Astrocyte of the spinal cord (primary cell): Measurements from ENCODE around the gene WNT7B.
A peak's percentile ranks its signal among the peaks of the same experiment; 100 is the strongest.

Source experiments
- DNase-seq: peaks from one replicate; pipeline ENCODE4 v3.0.0; 2011; ENCODE audit warnings: low read depth, low spot score
- H3K4me3 ChIP-seq: 2 replicates; pipeline ENCODE4 v1.5.1; 2011; ENCODE audit warnings: low read depth, mild to moderate bottlenecking, low read length, moderate library complexity
- CTCF ChIP-seq: IDR thresholded peaks from 2 replicates; pipeline ENCODE4 v1.5.1; 2012; ENCODE audit warnings: low read depth, mild to moderate bottlenecking, low read length, inconsistent platforms
- in situ Hi-C: cut with HindIII; loops from 2 replicates; pipeline ENCODE4 v1.10.0; 2017; ENCODE audit warnings: low sequenced_read_pairs

WNT7B gene

DNA sequence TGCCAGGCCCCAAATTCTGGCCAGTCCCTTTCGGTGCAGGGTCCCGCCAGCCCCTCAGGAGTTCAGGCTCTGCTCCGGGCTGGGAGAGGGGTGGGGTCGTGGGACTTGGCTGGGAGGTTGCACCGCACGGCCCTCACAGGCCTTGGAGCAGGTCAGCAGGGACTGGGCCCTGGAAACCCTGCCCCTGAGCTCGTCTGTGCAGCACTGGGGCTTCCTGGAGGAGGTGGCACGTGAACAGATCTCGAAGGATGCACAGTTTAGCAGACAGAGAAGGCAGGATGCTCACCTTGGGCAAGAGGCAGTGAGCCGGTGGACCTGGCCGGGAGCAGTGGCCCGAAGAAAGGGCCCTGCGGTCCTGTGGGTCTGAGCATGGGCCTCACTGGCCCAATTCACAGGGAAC is 70.0 kb downstream of the WNT7B start:
- DNase-seq, result no peak

DNA sequence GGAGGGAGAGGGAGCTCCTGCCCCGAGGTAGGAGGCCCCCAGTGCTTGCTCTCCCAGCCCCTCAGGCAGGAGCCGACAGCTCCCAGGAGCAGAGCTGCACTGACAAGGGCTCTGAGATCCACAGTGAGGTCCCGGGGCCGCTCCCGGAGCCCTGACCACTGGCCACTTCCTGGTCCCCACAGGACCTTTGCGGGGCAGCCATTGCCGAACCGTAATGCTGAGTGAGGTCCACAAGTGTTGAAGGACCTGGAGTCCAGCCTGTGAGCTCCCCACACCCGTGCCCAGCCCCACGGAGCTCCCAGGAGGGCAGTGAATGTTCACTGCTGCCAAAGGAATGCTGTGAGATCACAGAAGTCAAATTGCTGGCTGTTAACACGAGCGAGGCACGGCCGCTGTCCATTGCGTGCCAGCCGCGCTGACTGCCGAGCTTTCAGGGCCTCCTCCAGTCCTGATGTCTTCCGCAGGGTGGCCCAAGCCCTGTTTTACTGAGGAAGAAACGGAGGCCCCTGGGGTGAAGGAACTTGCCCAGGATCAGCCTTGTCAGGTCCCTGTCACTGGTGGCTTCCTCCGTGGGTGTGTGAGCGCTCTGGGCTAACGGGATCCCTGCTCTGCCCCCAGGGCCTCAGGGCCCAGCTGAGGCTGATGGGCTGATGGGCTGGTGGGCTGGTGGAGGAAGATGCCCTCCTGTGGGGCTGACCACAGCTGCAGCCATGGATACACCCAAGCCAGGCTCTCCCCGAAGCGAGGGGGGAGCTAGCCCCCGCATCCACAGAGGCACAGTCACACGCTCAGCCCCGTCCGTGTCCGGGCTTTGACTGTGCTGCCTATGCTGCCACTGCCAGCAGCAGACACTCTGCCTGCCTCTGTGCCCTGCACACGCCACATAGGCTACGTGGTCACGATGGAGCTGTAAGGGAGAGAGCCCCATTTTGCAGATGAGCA is 70.8 kb downstream of the WNT7B start:
- DNase-seq, result peak; percentile 43
- in situ Hi-C loops, result no loop called here
- no peak for TF ChIP-seq CTCF
- no peak overlapping the region for H3K4me3 ChIP-seq

More for the DNA sequence above, 70.0 kb downstream of the WNT7B start:
- no peak for TF ChIP-seq CTCF
- no peak overlapping the region for H3K4me3 ChIP-seq
- in situ Hi-C loops, result no loop called here

DNA sequence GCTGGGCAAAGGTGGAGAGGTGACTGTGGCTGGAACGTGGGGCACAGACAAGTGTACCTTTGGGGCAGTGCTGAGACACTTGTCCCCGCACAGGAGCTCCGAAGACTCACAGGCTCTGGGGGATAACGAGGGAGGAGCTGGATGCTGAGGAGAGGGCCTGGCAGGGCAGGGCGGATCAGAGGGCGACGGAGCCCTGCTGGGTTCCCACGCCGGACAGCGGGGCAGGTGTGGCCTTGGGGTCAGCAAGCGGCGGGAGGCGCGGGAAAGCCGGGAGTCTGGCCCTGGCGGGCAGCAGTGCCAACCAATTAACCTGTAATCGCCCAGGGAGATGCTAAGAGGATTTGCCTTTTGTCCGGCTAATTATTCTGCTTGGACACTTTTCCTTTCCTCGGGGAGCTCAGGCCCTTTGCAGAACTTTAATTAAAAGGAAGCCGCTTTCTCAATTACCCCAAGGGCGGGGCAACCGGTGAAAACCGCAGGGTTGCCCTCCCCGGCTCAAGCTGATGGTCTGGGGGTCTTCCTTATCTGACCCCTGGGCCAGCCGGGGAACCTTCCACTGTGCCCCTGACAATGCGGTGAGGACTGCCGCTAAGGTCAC is 71.5 kb downstream of the WNT7B start:
- DNase-seq, result no peak
- no peak for TF ChIP-seq CTCF
- H3K4me3 ChIP-seq, result no peak overlapping the region
- in situ Hi-C loops, result no loop called here

- in situ Hi-C loops, result no loop called here
- TF ChIP-seq CTCF, result no peak
- no peak overlapping the region for H3K4me3 ChIP-seq
- DNase-seq, result no peak
These were observed 72.7 kb downstream of the WNT7B start for GRCh38 chr22:45904236-45904635.

DNA sequence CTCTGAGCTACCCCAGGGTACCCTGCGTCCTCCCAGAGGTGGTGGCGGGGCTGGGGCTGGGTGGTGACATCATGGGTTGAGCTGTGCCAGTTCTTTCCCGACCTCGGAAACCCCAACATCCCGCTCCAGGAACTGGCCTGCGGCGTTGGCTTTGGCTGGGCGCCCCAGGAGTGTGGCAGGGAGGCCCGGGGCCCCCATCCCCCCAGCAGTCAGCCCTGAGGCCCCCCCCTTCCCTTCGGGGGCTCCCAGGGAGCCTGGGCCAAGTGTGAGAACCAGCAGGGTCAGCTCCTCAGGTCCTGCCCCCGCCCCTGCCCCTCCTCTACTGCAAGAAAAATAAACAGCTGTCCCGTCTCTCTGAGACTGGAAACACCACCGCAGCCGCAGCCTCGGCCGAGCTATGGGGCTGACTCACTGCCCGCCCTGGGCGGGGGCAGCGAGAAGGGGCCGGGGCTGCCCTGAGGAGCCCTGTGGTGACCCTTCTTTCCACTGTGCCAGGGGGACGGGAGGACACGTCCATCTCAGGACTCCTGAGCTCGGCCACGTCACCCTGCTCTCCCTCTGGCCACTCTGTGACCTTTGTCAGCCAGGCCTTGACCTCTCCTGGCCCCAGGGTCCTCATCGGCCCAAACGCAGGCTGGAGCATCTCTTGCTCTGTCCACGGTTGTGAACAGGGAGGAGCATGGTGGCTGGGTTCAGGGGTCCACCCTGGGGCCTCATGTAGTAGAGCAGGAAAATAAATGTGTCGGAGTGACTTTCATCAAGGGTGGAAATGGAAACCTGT is 73.4 kb downstream of the WNT7B start:
- no peak overlapping the region for H3K4me3 ChIP-seq
- in situ Hi-C loops, result no loop called here
- DNase-seq, result peak; percentile 82
- no peak for TF ChIP-seq CTCF

GRCh38 chr22:45897736-45898135 is 79.2 kb downstream of the WNT7B start:
- in situ Hi-C loops, result no loop called here
- TF ChIP-seq CTCF, result no peak
- DNase-seq, result no peak
- no peak overlapping the region for H3K4me3 ChIP-seq
